ENCODE data around the gene MRTFA. TPM values are rescaled to one million over a fixed set of nuclear protein-coding genes. Genes with fewer than 3 reads are reported as not detected.

The MRTFA gene
- total RNA-seq, 4 donors from 2014 or later, result 59.7 to 163 (median 111) TPM

GRCh38 chr22:40473703-40474102, 162.8 kb downstream of the MRTFA start:
- intact Hi-C loops (cut with DNase I; ENCODE audit: low total_unique reads), result no loop called here

GRCh38 chr22:40472579-40472978, 163.9 kb downstream of the MRTFA start:
- H3K4me3 ChIP-seq (ENCODE audit: low read depth, poor library complexity, severe bottlenecking), result no peak overlapping the region
- DNase-seq (ENCODE audit: low spot score in 2 of 2), result no peak
- 68 to 83% methylated on average over 1 of the region's 1 CpG for WGBS, 2 donors
- intact Hi-C loops (cut with DNase I; ENCODE audit: low total_unique reads), result no loop called here
- TF ChIP-seq POLR2A (IDR thresholded peaks at IDR 0.05), result no peak
- TF ChIP-seq, protein P1, sequence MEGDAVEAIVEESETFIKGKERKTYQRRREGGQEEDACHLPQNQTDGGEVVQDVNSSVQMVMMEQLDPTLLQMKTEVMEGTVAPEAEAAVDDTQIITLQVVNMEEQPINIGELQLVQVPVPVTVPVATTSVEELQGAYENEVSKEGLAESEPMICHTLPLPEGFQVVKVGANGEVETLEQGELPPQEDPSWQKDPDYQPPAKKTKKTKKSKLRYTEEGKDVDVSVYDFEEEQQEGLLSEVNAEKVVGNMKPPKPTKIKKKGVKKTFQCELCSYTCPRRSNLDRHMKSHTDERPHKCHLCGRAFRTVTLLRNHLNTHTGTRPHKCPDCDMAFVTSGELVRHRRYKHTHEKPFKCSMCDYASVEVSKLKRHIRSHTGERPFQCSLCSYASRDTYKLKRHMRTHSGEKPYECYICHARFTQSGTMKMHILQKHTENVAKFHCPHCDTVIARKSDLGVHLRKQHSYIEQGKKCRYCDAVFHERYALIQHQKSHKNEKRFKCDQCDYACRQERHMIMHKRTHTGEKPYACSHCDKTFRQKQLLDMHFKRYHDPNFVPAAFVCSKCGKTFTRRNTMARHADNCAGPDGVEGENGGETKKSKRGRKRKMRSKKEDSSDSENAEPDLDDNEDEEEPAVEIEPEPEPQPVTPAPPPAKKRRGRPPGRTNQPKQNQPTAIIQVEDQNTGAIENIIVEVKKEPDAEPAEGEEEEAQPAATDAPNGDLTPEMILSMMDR (IDR thresholded peaks at IDR 0.05), result no peak

More at GRCh38 chr22:40473703-40474102, 162.8 kb downstream of the MRTFA start:
- no peak overlapping the region for H3K4me3 ChIP-seq (ENCODE audit: low read depth, poor library complexity, severe bottlenecking)
- TF ChIP-seq POLR2A (IDR thresholded peaks at IDR 0.05), result no peak
- TF ChIP-seq, protein P1 (IDR thresholded peaks at IDR 0.05), result no peak
- no peak for DNase-seq (ENCODE audit: low spot score in 2 of 2)

- H3K4me3 ChIP-seq (ENCODE audit: low read depth, poor library complexity, severe bottlenecking), result no peak overlapping the region
- TF ChIP-seq, protein P1 (IDR thresholded peaks at IDR 0.05), result no peak
- TF ChIP-seq POLR2A (IDR thresholded peaks at IDR 0.05), result no peak
- 88 to 94% methylated on average over 2 of the region's 2 CpGs for WGBS, 2 donors
- intact Hi-C loops (cut with DNase I; ENCODE audit: low total_unique reads), result no loop called here
- no peak for DNase-seq (ENCODE audit: low spot score in 2 of 2)
Observed at GRCh38 chr22:40472051-40472450, 164.5 kb downstream of the MRTFA start.

DNA sequence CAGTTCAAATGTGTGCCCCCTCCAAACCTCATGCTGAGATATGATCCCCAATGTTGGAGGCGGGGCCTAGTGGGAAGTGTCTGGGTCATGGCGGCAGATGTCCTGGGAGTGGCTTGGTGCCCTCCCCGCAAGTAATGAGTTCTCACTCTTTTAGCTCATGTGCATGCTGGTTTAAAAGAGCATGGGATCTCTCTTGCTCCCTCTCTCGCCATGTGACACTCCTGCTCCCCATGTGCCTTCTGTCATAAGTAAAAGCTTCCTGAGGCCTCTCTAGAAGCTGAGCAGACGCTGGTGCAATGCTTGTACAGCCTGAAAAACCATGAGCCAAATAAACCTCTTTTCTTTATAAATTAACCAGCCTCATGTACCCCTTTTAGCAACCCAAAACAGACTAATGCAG, 167.3 kb downstream of the MRTFA start:
- 93% methylated on average over 5 of the region's 5 CpGs for WGBS, 2 donors
- H3K4me3 ChIP-seq (ENCODE audit: low read depth, poor library complexity, severe bottlenecking), result no peak overlapping the region
- TF ChIP-seq, protein P1 (IDR thresholded peaks at IDR 0.05), result no peak
- no peak for TF ChIP-seq POLR2A (IDR thresholded peaks at IDR 0.05)
- no peak for DNase-seq (ENCODE audit: low spot score in 2 of 2)
- intact Hi-C loops (cut with DNase I; ENCODE audit: low total_unique reads), result no loop called here

DNA sequence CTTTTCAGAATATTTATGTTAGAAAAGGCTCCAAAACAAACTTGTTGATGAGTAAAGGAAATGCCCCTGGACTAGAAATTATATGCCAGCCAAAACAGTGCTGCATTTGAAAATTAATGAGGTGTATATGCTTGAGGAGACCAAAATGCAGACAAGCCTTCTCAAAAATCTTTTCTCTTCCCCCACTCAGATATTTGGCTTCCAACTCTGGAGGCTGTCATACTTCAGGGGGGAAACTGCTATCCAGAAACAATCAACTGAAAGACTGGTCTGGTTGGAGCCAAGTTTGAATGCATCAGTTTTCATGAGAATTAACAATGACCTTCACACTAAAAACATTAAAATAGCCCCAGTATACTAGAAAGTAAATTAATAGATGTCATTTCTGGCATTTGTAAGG, 167.9 kb downstream of the MRTFA start:
- DNase-seq (ENCODE audit: low spot score in 2 of 2), result no peak
- H3K4me3 ChIP-seq (ENCODE audit: low read depth, poor library complexity, severe bottlenecking), result no peak overlapping the region
- intact Hi-C loops (cut with DNase I; ENCODE audit: low total_unique reads), result no loop called here
- TF ChIP-seq, protein P1 (IDR thresholded peaks at IDR 0.05), result no peak

DNA sequence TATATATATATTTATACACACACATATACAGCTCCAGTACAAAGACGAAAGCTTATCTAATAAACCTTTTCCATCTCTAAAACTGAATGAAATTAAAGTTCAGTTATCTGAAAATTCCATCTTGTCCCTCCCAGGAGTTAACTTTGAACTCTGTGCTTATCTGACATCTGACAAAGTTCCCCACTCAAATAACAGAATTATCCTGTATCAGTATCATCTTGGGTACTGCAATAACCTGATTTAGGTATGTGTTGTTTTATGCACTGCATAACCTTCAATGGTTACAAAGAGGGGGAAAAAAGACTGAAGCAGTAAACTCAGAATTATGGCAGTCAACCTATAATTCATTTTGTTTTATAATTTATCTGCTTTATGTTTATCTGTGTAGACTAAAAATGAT, 169.5 kb downstream of the MRTFA start:
- intact Hi-C loops (cut with DNase I; ENCODE audit: low total_unique reads), result no loop called here
- DNase-seq (ENCODE audit: low spot score in 2 of 2), result no peak
- no peak overlapping the region for H3K4me3 ChIP-seq (ENCODE audit: low read depth, poor library complexity, severe bottlenecking)
- WGBS, 2 donors, result 79 to 83% methylated on average over 1 of the region's 1 CpG
- TF ChIP-seq POLR2A (IDR thresholded peaks at IDR 0.05), result no peak
- TF ChIP-seq, protein P1 (IDR thresholded peaks at IDR 0.05), result no peak

All from lower leg skin (tissue), 4 donors.